ENCODE results near the gene SHANK2.

SHANK2 gene

DNA sequence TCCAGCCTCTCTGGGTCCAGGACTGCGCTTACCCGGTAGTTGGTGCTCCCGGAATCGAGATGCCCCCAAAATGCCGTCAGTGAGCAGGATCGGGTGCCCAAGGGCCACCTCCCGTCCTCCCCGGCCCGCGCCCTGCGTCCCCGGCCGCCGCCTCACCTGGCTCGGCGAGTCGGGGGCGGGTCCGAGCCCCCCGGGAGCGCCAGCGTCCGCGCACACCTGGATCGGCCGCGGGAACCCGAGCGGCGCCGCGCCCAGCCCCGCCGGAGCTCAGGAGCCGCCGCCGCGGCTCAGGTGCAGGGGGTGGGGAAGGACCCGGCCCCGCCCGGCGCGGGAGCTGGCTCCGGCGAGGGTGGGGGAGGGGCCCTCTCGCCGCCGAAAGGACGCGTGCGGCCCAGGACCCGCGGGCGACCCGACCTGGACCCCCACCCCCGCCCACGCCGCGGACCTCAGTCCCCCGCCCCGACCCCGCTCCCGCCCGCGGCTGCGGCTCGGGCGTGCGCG is at the start of gene SHANK2:
TSS of gene SHANK2 (minus strand) at position 309 of the 501 bp plus-strand sequence. CDS start 105,251 bp downstream, outside the sequence.
- DNase-seq = no peak

DNA sequence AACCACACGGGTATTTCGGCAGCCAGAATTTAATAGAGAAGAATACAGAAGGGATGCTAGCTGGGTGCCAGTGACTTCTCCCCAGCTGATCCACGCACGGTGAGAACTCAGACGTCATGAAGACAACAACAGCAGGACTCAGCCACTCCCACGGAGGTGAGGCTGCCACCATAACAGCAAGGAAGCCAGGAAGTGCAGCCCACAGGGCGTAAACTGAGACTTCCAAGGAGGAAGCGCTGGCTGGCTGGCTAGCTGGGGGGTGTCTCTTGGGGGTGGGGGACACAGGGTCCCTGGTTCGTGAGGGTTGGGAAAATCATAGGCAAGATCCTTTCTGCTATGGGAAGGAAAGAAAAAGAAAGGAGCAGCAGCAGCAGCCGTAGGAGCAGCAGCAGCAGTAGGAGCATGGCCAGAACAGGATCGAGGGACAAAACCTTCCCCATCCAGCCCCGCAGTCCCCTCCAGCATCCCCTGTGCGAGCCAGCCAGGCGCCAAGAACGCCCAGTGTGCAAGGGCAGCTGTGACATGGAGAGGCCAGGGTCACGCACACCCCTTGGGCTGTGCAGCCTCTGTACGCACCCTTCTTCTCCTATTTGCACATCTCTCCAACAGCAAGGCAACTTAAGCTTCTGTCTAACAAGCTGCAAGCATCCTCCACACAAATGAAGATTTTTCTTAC is 49.6 kb upstream of the SHANK2 start:
- no peak for DNase-seq

DNA sequence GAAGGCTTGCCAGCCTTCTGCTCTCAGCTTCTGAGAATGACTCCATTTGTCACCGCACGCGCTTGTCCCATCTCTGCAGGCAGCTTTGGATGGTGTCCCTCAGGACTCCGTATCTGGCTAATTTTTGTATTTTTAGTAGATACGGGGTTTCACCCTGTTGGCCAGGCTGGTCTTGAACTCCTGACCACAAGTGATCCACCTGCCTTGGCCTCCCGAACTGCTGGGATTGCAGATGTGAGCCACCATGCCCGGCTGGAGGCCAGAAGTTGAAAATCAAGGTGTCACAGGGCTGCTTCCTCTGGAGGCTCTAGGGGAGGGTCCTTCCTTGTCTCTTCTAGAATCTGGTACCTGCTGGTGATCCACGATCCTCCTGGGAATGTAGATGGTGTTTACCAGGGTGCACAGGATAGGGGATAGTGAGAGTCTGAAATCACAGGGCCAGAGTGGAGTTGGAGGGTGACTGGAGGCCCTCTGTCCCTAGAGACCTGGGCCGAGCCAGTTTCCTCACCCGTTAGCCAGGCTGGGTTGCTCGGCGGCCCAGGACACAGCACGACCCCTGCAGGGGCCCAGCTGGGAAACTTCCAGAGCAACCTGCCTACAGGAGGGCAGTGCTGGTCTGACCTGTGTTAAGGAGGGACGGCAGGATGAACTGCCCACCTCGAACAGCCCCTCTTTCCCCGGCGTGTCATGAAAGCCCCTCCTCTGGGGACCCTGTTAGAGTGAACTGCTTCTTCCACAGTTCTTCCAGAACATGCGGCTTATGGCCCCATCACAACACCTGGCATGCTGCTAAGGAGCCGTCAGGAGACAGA is 48.9 kb upstream of the SHANK2 start:
- DNase-seq = no peak

- no peak for DNase-seq
Observed at GRCh38 chr11:71300187-71300586, 47.8 kb upstream of the SHANK2 start.

DNA sequence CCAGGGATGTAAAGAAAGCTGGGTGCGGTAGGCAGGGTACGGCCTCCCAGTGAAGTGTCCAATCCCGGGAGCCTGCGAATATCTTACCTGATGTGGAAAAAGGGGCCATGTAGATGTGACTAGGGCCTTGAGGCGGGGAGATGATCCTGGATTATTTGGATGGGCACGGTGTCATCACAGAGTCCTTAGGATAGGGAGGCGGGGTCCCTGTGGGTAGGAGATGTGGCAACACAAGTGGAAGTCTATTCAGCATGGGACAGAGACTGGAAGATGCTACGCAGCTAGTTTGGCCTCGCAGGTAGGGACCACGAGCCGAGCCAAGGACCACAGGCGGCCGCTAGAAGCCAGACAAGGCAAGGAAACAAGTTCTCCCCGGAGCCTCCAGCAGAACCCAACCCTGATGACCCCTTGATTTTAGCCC is 46.4 kb upstream of the SHANK2 start:
- no peak for DNase-seq

GRCh38 chr11:71298016-71298550 is 45.7 kb upstream of the SHANK2 start:
- DNase-seq = no peak

DNA sequence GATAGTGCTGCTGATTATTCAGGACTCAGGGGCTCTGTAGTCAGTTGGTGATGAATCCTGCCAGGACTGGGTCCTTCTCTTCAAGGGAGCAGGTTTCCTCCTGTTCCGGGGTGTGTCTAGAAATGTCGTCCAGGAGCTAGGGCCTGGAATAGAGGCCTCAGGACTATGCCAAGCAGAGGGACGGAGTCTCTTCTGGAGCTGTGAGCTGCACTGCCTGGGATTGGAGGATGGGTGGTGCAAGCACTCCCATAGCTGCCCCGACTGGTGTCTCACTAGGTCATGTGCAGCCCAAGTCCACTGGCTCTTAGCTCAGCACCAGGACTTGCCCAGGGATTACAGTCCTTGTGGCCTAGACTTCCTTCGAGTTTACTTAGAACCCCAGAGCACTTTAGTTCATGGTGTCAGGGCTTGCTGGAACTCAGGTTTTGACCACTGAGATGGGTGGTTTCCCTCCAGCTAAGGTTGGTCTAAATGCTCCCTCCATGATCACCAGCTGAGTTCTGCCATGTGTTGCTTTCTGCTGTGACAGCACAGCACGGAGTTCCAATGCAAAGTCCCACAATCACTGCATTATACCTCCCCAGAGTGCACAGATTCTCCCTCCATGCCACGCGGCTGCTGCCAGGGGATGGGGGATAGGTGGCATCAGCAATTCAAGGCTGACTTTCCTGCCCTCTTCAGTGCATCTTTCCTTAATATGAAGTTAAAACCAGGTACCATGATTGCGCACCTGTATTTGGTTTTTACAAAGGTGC is 42.6 kb upstream of the SHANK2 start:
- DNase-seq = no peak

DNA sequence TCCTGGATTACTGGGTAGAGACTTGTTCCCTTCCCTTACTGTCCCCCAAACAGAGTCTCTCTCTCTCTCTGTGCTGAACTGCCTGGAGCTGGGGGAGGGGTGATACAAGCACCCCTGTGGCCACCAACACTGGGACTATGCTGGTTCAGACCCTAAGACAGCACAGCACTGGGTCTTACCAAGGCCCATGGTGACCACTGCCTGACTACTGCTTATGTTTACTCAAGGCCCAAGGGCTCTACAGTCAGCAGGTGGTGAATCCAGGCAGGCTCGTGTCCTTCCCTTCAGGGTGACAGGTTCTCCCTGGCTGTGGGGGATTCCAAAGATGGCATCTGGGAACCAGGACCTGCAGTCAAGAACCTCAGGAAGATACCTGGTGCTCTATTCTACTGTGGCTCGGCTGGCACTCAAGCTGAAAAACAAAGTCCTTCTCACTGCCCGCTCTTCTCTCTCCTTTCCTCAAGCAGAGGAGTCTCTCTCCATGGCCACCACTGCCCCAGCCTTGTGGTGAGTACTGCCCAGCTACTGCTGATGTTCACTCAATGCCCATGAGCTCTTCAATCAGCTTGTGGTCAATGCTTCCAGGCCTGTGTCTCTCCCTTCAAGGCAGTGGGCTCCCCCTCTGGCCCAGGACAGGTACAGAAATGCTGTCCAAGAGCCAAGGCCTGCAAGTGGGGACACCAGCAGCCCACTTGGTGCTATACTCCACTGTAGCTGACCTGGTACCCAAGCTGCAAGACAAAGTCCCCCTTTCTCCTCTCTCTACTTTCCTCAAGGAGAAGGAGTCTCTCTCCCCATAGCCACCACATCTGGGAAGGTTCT is 41.8 kb upstream of the SHANK2 start:
- no peak for DNase-seq

GRCh38 chr11:71286701-71287643 is 34.6 kb upstream of the SHANK2 start:
- DNase-seq = no peak

DNA sequence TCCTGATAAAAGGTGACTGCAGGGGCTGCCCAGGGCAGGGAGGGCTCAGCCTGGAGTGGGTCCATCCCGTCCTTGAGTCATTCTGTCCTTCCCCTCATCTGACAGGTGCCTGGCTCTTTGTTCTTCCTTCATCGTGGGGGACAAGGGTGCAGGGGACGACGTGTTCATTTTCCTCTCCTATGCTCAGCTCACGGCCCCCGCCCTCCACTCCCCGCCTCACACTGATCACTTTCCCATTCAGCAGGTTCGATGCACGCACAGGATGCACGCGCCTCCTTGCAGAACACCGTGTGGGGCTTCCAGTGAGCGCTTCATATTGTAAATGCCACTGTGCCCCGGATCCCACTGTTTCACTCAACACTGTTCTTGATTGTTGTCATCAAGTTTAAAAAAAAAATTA is 32.7 kb upstream of the SHANK2 start:
- DNase-seq = no peak

DNA sequence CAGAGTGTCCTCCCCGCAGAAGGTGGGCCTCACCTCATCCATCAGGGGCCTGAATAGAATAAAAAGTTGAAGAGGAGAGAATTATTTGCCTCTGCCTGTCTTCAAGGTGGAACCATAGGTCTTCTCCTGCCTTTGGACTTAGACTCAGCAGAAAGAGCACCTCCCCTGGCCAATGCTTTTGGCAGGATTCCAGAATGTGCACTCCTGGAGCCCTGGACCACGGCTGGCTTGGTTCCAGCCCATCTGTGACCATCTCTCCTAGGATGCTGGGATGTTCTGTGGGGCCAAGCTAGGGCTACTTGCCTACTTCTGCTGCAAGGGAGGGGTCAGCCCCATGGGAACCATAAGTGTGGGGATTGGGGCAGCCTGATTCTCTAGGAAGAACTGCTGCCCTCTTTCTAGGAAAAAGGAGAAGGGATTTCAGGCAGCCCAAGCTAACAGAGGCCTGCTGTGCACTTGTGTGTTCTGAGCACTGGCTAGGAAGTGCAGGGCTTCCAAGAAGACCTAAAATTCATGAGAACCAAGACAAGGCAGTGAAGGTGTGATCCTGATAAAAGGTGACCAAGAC is 32.2 kb upstream of the SHANK2 start:
- DNase-seq = peak; percentile 17

DNA sequence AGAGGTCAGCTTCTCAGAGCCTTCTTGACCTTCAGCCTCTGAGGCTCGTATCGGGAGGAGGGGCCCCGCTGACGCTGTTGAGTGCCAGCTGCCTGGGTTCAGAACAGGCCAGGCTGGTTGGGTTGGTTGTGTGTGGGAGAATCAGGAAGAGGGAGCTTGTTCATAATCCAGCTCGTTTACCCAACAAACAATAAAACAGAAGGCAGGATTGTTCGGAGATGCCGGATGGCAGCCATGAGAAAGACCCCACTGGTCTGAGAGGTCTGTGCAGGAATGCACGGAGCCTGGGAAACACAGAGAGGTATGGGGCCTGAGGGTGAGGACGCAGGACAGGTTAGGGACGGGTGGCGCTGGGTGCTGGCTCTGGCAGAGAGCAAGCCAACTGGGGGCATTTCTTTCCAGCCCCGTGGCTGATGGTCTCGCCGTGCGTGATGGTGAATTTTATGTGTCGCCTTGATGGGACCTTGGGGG is 31.6 kb upstream of the SHANK2 start:
- no peak for DNase-seq

DNA sequence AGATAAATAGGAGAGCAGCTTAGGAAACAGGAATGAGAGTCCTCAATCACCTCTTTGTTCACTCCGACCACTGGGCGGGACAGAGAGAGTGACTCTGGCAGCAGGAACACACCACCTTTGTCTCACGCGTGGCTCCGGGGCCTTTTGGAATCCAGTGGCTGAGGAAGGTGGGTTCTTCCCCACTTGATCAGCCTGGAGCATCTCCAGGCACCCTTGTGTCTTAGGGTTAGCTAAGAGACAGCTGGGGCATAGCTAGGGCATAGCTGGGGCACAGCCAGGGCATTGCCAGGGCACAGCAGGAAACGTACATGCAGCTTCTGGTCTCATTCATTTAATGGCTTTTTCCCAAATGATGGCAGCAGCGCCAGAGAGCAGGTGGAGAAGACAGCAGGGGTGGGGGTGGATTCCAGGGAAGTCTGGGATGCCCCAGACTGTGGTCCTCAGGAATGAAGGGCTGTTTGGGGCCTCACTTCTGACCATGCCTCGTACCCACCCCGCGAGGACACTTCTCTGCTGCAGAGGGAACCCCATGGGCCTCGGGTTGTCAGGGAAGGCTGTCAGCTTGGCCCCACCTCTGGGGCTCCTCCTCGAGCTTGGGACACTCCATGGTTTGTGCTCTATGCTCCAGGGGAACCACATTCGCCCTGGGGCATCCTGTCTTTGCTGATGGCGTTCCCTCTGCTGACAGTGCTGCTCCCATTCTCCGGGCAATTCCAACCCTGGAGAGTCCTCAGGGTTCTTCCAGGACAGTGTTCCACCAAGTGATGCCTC is 30.4 kb upstream of the SHANK2 start:
- no peak for DNase-seq

- DNase-seq = no peak
Observed at GRCh38 chr11:71281831-71282230, 29.5 kb upstream of the SHANK2 start.

DNA sequence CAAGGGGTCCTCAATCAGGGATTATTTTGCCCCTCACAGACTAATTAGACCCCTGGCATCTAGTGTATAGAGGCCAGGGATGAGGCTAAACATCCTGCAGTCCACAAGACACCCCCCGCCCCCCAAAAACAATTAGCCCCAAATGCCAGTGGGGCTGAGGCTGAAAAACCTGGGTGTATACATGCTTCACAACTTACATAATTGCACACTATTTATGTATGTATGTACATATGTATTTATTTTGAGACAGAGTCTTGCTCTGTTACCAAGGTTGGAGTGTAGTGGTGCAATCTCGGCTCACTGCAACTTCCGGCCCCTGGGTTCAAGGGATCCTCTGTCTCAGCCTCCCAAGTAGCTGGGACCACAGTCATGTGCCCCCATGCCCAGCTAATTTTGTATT is 28.8 kb upstream of the SHANK2 start:
- no peak for DNase-seq

- no peak for DNase-seq
Observed at GRCh38 chr11:71279916-71280645, 27.7 kb upstream of the SHANK2 start.

GRCh38 chr11:71272161-71272560 is 19.8 kb upstream of the SHANK2 start:
- no peak for DNase-seq

DNA sequence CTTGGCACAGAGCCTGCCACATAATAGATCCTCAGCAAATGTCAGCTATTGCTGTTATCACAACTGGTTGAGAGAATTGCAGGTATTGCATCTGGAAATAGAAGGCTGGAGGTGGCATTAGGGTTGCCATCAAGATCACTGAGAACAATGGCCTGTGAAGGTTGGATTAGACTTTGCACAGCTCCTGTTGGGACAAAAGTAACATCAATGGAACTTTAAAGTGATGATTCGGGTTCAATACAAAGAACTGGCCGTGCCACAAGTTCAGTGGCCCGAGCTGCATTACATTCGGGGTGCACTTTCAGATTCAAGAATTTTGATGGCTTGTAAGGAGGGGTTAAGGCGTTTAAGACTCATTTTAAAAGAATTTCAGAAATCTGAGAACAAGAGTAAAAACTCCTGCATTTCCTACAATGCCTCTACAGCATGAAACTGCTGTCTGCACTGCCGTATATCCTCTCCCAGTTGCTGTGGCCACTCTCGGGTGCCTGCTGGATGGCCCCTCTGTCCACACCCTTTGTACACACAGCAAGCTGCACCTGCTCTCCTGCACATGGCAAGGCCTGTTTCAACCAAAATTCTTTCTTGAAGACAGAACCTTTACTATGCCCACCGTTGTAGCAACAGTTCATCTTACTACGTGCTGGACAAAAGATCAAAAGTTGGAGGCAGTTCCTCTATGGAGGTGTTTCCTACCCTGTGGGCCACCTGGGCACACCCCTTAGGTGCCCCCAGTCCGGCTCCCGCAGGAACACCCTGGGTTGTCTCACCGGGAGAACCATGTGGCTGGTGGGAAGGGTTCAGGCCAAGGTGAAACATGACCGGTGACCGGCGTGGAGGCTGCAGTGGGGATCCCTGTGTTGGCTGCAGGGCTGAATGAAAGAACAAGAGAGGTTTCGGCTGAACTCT is 17.5 kb upstream of the SHANK2 start:
- DNase-seq = no peak

Measured in DMS79 (cell line).